22Rv1 (cell line): ENCODE data around the gene SEMG2.

Experiments
- CTCF ChIP-seq: fragments of 450-650 bp; IDR thresholded peaks from 2 replicates; pipeline ENCODE4 v1.5.1; 2017; ENCODE audit warnings: mild to moderate bottlenecking
- ZFX ChIP-seq: fragments of 450-650 bp; IDR thresholded peaks from 2 replicates; pipeline ENCODE4 v1.6.1; 2017; ENCODE audit warnings: antibody characterized with exemption, borderline replicate concordance

- no peak for TF ChIP-seq CTCF
- no peak for TF ChIP-seq ZFX
Measured at GRCh38 chr20:45238139-45238538, 17.0 kb downstream of the SEMG2 start.
